HepG2 (cell line): Measurements from ENCODE around the gene TMEM269. TPM values are rescaled to one million over a fixed set of nuclear protein-coding genes. Genes with fewer than 3 reads are reported as not detected.

Experiments
- ADNP ChIP-seq: sonication (generic); formaldehyde crosslinking; IDR thresholded peaks from 2 replicates; pipeline ENCODE4 v1.4.0; 2020; ENCODE audit warnings: missing genetic modification reagents
- RARG ChIP-seq: sonication (generic); formaldehyde crosslinking; IDR thresholded peaks from 2 replicates; pipeline ENCODE4 v1.4.0; 2020; ENCODE audit warnings: low read depth, mild to moderate bottlenecking, missing genetic modification reagents
- RFXAP ChIP-seq: sonication (generic); formaldehyde crosslinking; IDR thresholded peaks from 2 replicates; pipeline ENCODE4 v1.4.0; 2020; ENCODE audit warnings: missing genetic modification reagents, borderline replicate concordance
- ZBTB1 ChIP-seq: sonication (generic); formaldehyde crosslinking; IDR thresholded peaks from 2 replicates; pipeline ENCODE4 v1.4.0; 2020; ENCODE audit warnings: missing genetic modification reagents, borderline replicate concordance
- ZIK1 ChIP-seq: sonication (generic); formaldehyde crosslinking; IDR thresholded peaks from 2 replicates; pipeline ENCODE4 v1.5.0; 2020; ENCODE audit warnings: mild to moderate bottlenecking, low read depth, missing genetic modification reagents, borderline replicate concordance
- ZNF350 ChIP-seq: sonication (generic); formaldehyde crosslinking; IDR thresholded peaks from 2 replicates; pipeline ENCODE4 v1.4.0; 2020; ENCODE audit warnings: mild to moderate bottlenecking, low read depth, missing genetic modification reagents, borderline replicate concordance
- ZNF766 ChIP-seq: sonication (generic); formaldehyde crosslinking; IDR thresholded peaks from 2 replicates; pipeline ENCODE4 v1.5.0; 2020; ENCODE audit warnings: missing genetic modification reagents, borderline replicate concordance
- polyA plus RNA-seq, 8 experiments: library from polyadenylated mRNA; depleted of rRNA in 3 of 8; stranded (reverse) in 7 of 8; unstranded in 1 of 8; fragments of >200 nt; fragmentation: Illumina TruSeq in 4 of 8; extraction: Trizol in 4 of 8; gene quantifications; 2 replicates each; pipeline versions ENCODE4 v1.2.1 to v1.2.3, GENCODE V29; 2011 to 2016; ENCODE audit warnings: low read depth in 4 of 8, missing spikeins in 1 of 8, mixed read lengths in 1 of 8; ENCODE audit not compliant: insufficient read depth in 1 of 8
- total RNA-seq, 5 experiments: library from RNA; depleted of rRNA; stranded (reverse); fragments of >200 nt; fragmentation: Illumina TruSeq; extraction: Trizol; gene quantifications; 2 replicates each; pipeline ENCODE4 v1.2.3, GENCODE V29; 2016; ENCODE audit warnings: low read depth in 1 of 5
- TF ChIP-seq, protein P1 (sequence below): sonication (generic); formaldehyde crosslinking; IDR thresholded peaks from 2 replicates; pipeline ENCODE4 v1.9.0; 2021; ENCODE audit warnings: mild to moderate bottlenecking, missing genetic modification reagents
- TF ChIP-seq, protein P2 (sequence below): sonication (generic); formaldehyde crosslinking; IDR thresholded peaks from 2 replicates; pipeline ENCODE4 v1.5.1; 2020; ENCODE audit warnings: missing genetic modification reagents, mild to moderate bottlenecking, borderline replicate concordance
- TF ChIP-seq, protein P3 (sequence below): IDR thresholded peaks from 2 replicates; pipeline ENCODE4 v1.6.1; 2016; ENCODE audit warnings: missing compliant biosample characterization, missing genetic modification reagents, borderline replicate concordance
- TF ChIP-seq, protein P4 (sequence below): sonication (generic); formaldehyde crosslinking; IDR thresholded peaks from 2 replicates; pipeline ENCODE4 v1.5.1; 2020; ENCODE audit warnings: mild to moderate bottlenecking, missing genetic modification reagents

The TMEM269 gene
- total and polyA plus RNA-seq, 2 of the 13 experiments (the other 11 are each of a cell fraction or from before 2014, with no cell fraction given): 0.15 to 0.21 TPM

DNA sequence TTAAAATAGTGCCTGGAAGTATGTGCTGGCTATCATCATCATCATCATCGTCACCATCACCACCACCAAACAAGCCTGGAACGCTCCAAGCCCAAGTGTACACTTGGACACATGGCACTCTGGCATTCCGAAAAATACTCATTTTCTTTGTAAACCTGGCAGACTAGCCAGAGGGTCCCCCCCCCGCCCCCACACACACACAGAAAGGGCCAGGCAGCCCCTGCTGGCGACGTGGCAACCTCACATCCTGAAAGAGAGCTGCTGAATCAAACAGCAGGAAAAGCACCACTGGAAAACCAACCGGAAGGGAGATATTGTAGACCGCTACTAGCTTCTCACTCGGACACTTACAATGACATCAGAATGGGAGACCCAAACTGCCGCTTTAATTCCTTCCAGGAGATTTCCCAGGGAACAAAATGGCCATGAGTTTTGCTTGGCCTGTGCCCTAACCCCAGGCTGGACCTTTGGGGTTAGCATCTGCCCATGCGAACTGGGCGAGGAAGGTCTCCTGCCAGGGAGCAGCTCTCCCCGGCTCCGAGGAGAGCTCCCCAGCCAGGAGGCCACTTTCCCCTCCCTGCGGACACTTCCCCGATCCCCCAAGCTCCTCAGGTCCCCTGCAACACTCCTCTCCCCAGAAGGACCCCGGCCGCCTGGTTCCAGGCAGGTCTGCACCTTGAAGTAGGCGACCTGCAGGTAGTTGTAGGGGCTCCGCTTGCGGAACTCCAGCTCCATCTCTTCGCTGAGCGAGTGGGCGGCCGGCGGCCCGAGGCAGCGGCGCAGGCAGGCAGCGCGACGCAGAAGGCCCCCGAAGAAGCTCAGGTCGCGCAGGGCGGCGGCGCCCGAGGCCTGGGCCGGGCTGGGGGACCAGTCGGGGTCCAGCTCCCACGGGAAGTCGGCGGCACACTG is 18.7 kb upstream of the TMEM269 start (continued):
- TF ChIP-seq, protein P1, sequence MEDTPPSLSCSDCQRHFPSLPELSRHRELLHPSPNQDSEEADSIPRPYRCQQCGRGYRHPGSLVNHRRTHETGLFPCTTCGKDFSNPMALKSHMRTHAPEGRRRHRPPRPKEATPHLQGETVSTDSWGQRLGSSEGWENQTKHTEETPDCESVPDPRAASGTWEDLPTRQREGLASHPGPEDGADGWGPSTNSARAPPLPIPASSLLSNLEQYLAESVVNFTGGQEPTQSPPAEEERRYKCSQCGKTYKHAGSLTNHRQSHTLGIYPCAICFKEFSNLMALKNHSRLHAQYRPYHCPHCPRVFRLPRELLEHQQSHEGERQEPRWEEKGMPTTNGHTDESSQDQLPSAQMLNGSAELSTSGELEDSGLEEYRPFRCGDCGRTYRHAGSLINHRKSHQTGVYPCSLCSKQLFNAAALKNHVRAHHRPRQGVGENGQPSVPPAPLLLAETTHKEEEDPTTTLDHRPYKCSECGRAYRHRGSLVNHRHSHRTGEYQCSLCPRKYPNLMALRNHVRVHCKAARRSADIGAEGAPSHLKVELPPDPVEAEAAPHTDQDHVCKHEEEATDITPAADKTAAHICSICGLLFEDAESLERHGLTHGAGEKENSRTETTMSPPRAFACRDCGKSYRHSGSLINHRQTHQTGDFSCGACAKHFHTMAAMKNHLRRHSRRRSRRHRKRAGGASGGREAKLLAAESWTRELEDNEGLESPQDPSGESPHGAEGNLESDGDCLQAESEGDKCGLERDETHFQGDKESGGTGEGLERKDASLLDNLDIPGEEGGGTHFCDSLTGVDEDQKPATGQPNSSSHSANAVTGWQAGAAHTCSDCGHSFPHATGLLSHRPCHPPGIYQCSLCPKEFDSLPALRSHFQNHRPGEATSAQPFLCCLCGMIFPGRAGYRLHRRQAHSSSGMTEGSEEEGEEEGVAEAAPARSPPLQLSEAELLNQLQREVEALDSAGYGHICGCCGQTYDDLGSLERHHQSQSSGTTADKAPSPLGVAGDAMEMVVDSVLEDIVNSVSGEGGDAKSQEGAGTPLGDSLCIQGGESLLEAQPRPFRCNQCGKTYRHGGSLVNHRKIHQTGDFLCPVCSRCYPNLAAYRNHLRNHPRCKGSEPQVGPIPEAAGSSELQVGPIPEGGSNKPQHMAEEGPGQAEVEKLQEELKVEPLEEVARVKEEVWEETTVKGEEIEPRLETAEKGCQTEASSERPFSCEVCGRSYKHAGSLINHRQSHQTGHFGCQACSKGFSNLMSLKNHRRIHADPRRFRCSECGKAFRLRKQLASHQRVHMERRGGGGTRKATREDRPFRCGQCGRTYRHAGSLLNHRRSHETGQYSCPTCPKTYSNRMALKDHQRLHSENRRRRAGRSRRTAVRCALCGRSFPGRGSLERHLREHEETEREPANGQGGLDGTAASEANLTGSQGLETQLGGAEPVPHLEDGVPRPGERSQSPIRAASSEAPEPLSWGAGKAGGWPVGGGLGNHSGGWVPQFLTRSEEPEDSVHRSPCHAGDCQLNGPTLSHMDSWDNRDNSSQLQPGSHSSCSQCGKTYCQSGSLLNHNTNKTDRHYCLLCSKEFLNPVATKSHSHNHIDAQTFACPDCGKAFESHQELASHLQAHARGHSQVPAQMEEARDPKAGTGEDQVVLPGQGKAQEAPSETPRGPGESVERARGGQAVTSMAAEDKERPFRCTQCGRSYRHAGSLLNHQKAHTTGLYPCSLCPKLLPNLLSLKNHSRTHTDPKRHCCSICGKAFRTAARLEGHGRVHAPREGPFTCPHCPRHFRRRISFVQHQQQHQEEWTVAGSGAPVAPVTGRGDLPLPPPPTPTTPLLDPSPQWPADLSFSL (CRISPR knock-in tag): no peak
- TF ChIP-seq ADNP (CRISPR knock-in tag) (no peak), ZNF350 (CRISPR knock-in tag) (no peak), ZIK1 (CRISPR knock-in tag) (no peak), ZBTB1 (CRISPR knock-in tag) (no peak), ZNF766 (CRISPR knock-in tag) (no peak), RARG (CRISPR knock-in tag) (no peak), RFXAP (CRISPR knock-in tag) (no peak)
- TF ChIP-seq, protein P2, sequence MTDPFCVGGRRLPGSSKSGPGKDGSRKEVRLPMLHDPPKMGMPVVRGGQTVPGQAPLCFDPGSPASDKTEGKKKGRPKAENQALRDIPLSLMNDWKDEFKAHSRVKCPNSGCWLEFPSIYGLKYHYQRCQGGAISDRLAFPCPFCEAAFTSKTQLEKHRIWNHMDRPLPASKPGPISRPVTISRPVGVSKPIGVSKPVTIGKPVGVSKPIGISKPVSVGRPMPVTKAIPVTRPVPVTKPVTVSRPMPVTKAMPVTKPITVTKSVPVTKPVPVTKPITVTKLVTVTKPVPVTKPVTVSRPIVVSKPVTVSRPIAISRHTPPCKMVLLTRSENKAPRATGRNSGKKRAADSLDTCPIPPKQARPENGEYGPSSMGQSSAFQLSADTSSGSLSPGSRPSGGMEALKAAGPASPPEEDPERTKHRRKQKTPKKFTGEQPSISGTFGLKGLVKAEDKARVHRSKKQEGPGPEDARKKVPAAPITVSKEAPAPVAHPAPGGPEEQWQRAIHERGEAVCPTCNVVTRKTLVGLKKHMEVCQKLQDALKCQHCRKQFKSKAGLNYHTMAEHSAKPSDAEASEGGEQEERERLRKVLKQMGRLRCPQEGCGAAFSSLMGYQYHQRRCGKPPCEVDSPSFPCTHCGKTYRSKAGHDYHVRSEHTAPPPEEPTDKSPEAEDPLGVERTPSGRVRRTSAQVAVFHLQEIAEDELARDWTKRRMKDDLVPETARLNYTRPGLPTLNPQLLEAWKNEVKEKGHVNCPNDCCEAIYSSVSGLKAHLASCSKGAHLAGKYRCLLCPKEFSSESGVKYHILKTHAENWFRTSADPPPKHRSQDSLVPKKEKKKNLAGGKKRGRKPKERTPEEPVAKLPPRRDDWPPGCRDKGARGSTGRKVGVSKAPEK (CRISPR knock-in tag): no peak
- TF ChIP-seq, protein P3, sequence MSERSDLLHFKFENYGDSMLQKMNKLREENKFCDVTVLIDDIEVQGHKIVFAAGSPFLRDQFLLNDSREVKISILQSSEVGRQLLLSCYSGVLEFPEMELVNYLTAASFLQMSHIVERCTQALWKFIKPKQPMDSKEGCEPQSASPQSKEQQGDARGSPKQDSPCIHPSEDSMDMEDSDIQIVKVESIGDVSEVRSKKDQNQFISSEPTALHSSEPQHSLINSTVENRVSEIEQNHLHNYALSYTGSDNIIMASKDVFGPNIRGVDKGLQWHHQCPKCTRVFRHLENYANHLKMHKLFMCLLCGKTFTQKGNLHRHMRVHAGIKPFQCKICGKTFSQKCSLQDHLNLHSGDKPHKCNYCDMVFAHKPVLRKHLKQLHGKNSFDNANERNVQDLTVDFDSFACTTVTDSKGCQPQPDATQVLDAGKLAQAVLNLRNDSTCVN (CRISPR knock-in tag): no peak
- TF ChIP-seq, protein P4, sequence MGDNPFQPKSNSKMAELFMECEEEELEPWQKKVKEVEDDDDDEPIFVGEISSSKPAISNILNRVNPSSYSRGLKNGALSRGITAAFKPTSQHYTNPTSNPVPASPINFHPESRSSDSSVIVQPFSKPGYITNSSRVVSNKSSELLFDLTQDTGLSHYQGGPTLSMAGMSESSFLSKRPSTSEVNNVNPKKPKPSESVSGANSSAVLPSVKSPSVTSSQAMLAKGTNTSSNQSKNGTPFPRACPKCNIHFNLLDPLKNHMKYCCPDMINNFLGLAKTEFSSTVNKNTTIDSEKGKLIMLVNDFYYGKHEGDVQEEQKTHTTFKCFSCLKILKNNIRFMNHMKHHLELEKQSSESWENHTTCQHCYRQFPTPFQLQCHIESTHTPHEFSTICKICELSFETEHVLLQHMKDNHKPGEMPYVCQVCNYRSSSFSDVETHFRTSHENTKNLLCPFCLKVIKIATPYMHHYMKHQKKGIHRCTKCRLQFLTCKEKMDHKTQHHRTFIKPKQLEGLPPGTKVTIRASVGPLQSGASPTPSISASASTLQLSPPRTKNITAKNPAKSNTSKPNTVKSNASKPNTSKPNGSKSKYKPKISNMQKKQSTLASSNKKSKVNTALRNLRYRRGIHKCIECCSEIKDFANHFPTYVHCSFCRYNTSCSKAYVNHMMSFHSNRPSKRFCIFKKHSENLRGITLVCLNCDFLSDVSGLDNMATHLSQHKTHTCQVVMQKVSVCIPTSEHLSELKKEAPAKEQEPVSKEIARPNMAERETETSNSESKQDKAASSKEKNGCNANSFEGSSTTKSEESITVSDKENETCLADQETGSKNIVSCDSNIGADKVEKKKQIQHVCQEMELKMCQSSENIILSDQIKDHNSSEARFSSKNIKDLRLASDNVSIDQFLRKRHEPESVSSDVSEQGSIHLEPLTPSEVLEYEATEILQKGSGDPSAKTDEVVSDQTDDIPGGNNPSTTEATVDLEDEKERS (CRISPR knock-in tag): no peak
